Measurements from ENCODE around the gene RAB3GAP2. TPM values are rescaled to one million over a fixed set of nuclear protein-coding genes. Genes with fewer than 3 reads are reported as not detected.

The RAB3GAP2 gene
- total and polyA plus RNA-seq, 2 donors from 2014 or later, result 7.6 to 38.1 TPM

- Histone ChIP-seq H3K4me1 (ENCODE audit: control insufficient read depth in 2 of 3, insufficient read depth in 2 of 3, low read depth in 1 of 3, low read length in 3 of 3) (no peaks in the 10 kb centered on the region), H3K27ac (ENCODE audit: low read depth in 2 of 2, low read length in 2 of 2) (no peak overlapping the region), H3K36me3 (ENCODE audit: control insufficient read depth in 2 of 3, insufficient read depth in 3 of 3, low read length in 3 of 3) (no peaks in the 10 kb centered on the region), H3K27me3 (ENCODE audit: control insufficient read depth, insufficient read depth, low read length) (no peaks in the 10 kb centered on the region), H3K4me3 (ENCODE audit: low read length in 3 of 3) (no peak overlapping the region), H3K9me3 (ENCODE audit: control insufficient read depth in 2 of 3, insufficient read depth in 1 of 3, low read length in 3 of 3) (no peaks in the 10 kb centered on the region), H3K9ac (ENCODE audit: low read length in 3 of 3) (no peak overlapping the region)
- FAIRE-seq (no peak), DNase-seq (no peak)
- TF ChIP-seq CTCF (IDR thresholded peaks at IDR 0.05; ENCODE audit: borderline replicate concordance, extremely low read depth, insufficient read depth), result no peak
- intact Hi-C loops (cut with DNase I), result no loop called here
Measured at GRCh38 chr1:220280249-220280648, 8.0 kb upstream of the RAB3GAP2 start.

GRCh38 chr1:220278991-220279390 is 6.7 kb upstream of the RAB3GAP2 start:
- Histone ChIP-seq H3K9me3 (ENCODE audit: control insufficient read depth in 2 of 3, insufficient read depth in 1 of 3, low read length in 3 of 3) (no peaks in the 10 kb centered on the region), H3K9ac (ENCODE audit: low read length in 3 of 3) (no peak overlapping the region), H3K4me1 (ENCODE audit: control insufficient read depth in 2 of 3, insufficient read depth in 2 of 3, low read depth in 1 of 3, low read length in 3 of 3) (no peaks in the 10 kb centered on the region), H3K27me3 (ENCODE audit: control insufficient read depth, insufficient read depth, low read length) (no peaks in the 10 kb centered on the region), H3K4me3 (ENCODE audit: low read length in 3 of 3) (no peak overlapping the region), H3K27ac (ENCODE audit: low read depth in 2 of 2, low read length in 2 of 2) (no peak overlapping the region), H3K36me3 (ENCODE audit: control insufficient read depth in 2 of 3, insufficient read depth in 3 of 3, low read length in 3 of 3) (no peaks in the 10 kb centered on the region)
- intact Hi-C loops (cut with DNase I), result no loop called here
- DNase-seq (no peak), FAIRE-seq (no peak)
- no peak for TF ChIP-seq CTCF (IDR thresholded peaks at IDR 0.05; ENCODE audit: borderline replicate concordance, extremely low read depth, insufficient read depth)

GRCh38 chr1:220275430-220275829 is 3.2 kb upstream of the RAB3GAP2 start:
- TF ChIP-seq CTCF (IDR thresholded peaks at IDR 0.05; ENCODE audit: borderline replicate concordance, extremely low read depth, insufficient read depth), result no peak
- H3K9me3 ChIP-seq (ENCODE audit: control insufficient read depth in 2 of 3, insufficient read depth in 1 of 3, low read length in 3 of 3), result no peaks in the 10 kb centered on the region
- peaks cover 3 to 6% (median 4%) of the 10 kb centered on the region in 3 donors for H3K4me1 ChIP-seq (ENCODE audit: control insufficient read depth in 2 of 3, insufficient read depth in 2 of 3, low read depth in 1 of 3, low read length in 3 of 3)
- DNase-seq (no peak), FAIRE-seq (no peak)
- H3K27me3 ChIP-seq (ENCODE audit: control insufficient read depth, insufficient read depth, low read length), result no peaks in the 10 kb centered on the region
- no peak overlapping the region for H3K9ac ChIP-seq (ENCODE audit: low read length in 3 of 3)
- intact Hi-C loops (cut with DNase I), result no loop called here
- no peaks in the 10 kb centered on the region for H3K36me3 ChIP-seq (ENCODE audit: control insufficient read depth in 2 of 3, insufficient read depth in 3 of 3, low read length in 3 of 3)
- H3K4me3 ChIP-seq (ENCODE audit: low read length in 3 of 3), result no peak overlapping the region
- H3K27ac ChIP-seq (ENCODE audit: low read depth in 2 of 2, low read length in 2 of 2), result no peak overlapping the region

- no peak overlapping the region for H3K27ac ChIP-seq (ENCODE audit: low read depth in 2 of 2, low read length in 2 of 2)
- FAIRE-seq, result no peak
- no peak for TF ChIP-seq CTCF (IDR thresholded peaks at IDR 0.05; ENCODE audit: borderline replicate concordance, extremely low read depth, insufficient read depth)
- H3K9me3 ChIP-seq (ENCODE audit: control insufficient read depth in 2 of 3, insufficient read depth in 1 of 3, low read length in 3 of 3), result no peaks in the 10 kb centered on the region
- peaks cover 3 to 12% (median 4%) of the 10 kb centered on the region in 3 donors for H3K4me1 ChIP-seq (ENCODE audit: control insufficient read depth in 2 of 3, insufficient read depth in 2 of 3, low read depth in 1 of 3, low read length in 3 of 3)
- intact Hi-C loops (cut with DNase I), result no loop called here
- H3K36me3 ChIP-seq (ENCODE audit: control insufficient read depth in 2 of 3, insufficient read depth in 3 of 3, low read length in 3 of 3), result no peaks in the 10 kb centered on the region
- H3K27me3 ChIP-seq (ENCODE audit: control insufficient read depth, insufficient read depth, low read length), result no peaks in the 10 kb centered on the region
- H3K4me3 ChIP-seq (ENCODE audit: low read length in 3 of 3), result no peak overlapping the region
- no peak overlapping the region for H3K9ac ChIP-seq (ENCODE audit: low read length in 3 of 3)
- no peak for DNase-seq
Measured at GRCh38 chr1:220274251-220274855, 2.1 kb upstream of the RAB3GAP2 start.

All from kidney (tissue), 14 donors.